ENCODE data around the gene SMARCB1.

The SMARCB1 gene

GRCh38 chr22:23786752-23787599 is at the start of gene SMARCB1:
SMARCB1 (plus strand) TSS chr22:23786966; CDS start chr22:23787170, 204 bp downstream.
- Histone ChIP-seq H3K36me3 (ENCODE audit: control insufficient read depth, insufficient read depth, low read length) (peaks cover 2% of the 10 kb centered on the region), H3K27me3 (replicated peaks; ENCODE audit: control insufficient read depth, insufficient read depth, low read length) (no peaks in the 10 kb centered on the region), H3K4me3 (replicated peaks; ENCODE audit: low read depth, low read length) (peak within 1 kb of the TSS; percentile 85)
- peak; percentile 92 for DNase-seq (ENCODE audit: extremely low read depth, insufficient read length)
- TF ChIP-seq CTCF (IDR thresholded peaks at IDR 0.05; ENCODE audit: insufficient read depth, low read length, poor library complexity, severe bottlenecking): no peak

DNA sequence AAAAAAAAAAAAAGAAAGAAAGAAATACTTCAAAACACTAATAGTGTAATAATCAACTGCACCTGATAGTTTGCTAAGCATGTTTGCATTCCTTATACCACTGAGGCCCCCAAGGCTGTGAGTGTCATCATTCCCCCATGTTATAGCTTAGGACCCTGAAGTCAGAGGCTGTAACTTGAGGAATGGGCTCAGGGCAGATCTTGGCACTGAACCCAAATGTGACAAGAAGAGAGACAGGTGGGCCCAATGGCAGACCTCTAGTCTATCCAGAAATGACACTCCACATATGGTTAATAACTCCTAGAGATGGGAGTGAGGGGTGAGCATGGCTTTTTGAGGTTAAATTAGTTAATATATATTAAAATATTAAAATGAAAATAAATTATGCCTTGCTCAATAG is 49.1 kb upstream of the SMARCB1 start:
- DNase-seq (ENCODE audit: extremely low read depth, insufficient read length): no peak
- Histone ChIP-seq H3K36me3 (ENCODE audit: control insufficient read depth, insufficient read depth, low read length) (no peaks in the 10 kb centered on the region; the same call in 1 of the 2 replicates), H3K4me3 (replicated peaks; ENCODE audit: low read depth, low read length) (no peak overlapping the region), H3K27me3 (replicated peaks; ENCODE audit: control insufficient read depth, insufficient read depth, low read length) (no peaks in the 10 kb centered on the region)
- no peak for TF ChIP-seq CTCF (IDR thresholded peaks at IDR 0.05; ENCODE audit: insufficient read depth, low read length, poor library complexity, severe bottlenecking)

- Histone ChIP-seq H3K4me3 (replicated peaks; ENCODE audit: low read depth, low read length) (no peak overlapping the region), H3K36me3 (ENCODE audit: control insufficient read depth, insufficient read depth, low read length) (no peaks in the 10 kb centered on the region; the same call in none of the 2 replicates), H3K27me3 (replicated peaks; ENCODE audit: control insufficient read depth, insufficient read depth, low read length) (no peaks in the 10 kb centered on the region)
- no peak for DNase-seq (ENCODE audit: extremely low read depth, insufficient read length)
- no peak for TF ChIP-seq CTCF (IDR thresholded peaks at IDR 0.05; ENCODE audit: insufficient read depth, low read length, poor library complexity, severe bottlenecking)
Observed at GRCh38 chr22:23742505-23743264, 44.1 kb upstream of the SMARCB1 start.

DNA sequence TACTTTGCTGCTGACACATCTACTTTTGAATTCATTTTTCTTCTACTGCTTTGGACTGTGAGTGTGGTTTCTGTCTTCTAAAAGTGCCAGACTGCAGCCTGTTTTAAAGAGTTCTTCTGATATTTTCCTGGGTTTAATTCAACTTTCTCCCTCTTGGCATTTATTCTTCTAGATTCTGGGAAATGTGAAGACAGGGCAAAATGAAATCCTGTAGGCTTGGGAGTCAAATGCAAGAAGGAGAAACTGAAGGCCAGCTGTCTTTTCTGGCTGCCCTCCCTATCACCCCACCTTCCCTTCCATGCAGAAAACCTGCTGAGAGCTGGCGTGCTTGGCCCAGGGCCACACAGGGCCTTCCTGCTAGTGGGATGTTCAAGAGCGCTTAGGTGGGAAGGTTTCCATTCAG is 43.5 kb upstream of the SMARCB1 start:
- Histone ChIP-seq H3K4me3 (replicated peaks; ENCODE audit: low read depth, low read length) (no peak overlapping the region), H3K27me3 (replicated peaks; ENCODE audit: control insufficient read depth, insufficient read depth, low read length) (no peaks in the 10 kb centered on the region), H3K36me3 (ENCODE audit: control insufficient read depth, insufficient read depth, low read length) (no peaks in the 10 kb centered on the region; the same call in none of the 2 replicates)
- DNase-seq (ENCODE audit: extremely low read depth, insufficient read length): no peak
- no peak for TF ChIP-seq CTCF (IDR thresholded peaks at IDR 0.05; ENCODE audit: insufficient read depth, low read length, poor library complexity, severe bottlenecking)

GRCh38 chr22:23744001-23744400 is 42.8 kb upstream of the SMARCB1 start:
- Histone ChIP-seq H3K27me3 (replicated peaks; ENCODE audit: control insufficient read depth, insufficient read depth, low read length) (no peaks in the 10 kb centered on the region), H3K36me3 (ENCODE audit: control insufficient read depth, insufficient read depth, low read length) (no peaks in the 10 kb centered on the region; the same call in none of the 2 replicates), H3K4me3 (replicated peaks; ENCODE audit: low read depth, low read length) (no peak overlapping the region)
- DNase-seq (ENCODE audit: extremely low read depth, insufficient read length): no peak
- TF ChIP-seq CTCF (IDR thresholded peaks at IDR 0.05; ENCODE audit: insufficient read depth, low read length, poor library complexity, severe bottlenecking): no peak

Data from GM06990 (cell line).